GM11168 (cell line): ENCODE results near the gene TESMIN.

Experiments used
- in situ Hi-C: fragments of 300-500 bp; cut with MboI; formaldehyde crosslinking; loops from one replicate; pipeline ENCODE4 v1.12.0; 2022; ENCODE audit warnings: low sequenced_read_pairs; ENCODE audit not compliant: unreplicated experiment

TESMIN gene

DNA sequence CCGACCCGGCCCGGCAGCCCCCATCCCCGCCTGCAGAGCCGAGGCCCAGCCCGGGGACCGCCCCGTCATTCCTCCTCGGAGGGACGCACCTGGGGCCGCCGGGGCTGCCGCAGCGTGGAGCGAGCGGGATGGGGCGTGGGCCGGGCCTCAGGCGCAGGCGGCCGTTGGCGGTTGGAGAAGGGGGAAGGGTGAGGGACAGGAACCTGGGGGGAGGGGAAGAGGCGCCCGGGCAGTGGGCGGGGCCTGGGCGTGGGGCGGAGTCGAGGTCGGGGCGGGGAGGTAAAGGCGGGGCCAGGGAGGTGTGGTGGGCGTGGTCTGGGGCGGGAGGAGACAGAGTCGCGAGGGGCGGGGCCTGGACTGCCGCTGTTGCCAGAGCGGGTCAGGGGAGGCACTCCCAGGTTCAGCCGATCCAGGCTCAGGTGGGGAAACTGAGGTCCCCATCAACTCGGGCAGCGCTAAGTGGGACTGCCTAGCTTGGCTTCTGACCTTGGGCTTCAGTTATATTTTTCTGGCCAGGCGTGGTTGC is at the start of gene TESMIN:
TESMIN (minus strand) TSS at position 190 of the 526 bp plus-strand sequence. CDS start 860 bp downstream, outside the sequence.
- in situ Hi-C loops: no loop called here

GRCh38 chr11:68798221-68798813 is 47.0 kb upstream of the TESMIN start:
- in situ Hi-C loops: no loop called here

DNA sequence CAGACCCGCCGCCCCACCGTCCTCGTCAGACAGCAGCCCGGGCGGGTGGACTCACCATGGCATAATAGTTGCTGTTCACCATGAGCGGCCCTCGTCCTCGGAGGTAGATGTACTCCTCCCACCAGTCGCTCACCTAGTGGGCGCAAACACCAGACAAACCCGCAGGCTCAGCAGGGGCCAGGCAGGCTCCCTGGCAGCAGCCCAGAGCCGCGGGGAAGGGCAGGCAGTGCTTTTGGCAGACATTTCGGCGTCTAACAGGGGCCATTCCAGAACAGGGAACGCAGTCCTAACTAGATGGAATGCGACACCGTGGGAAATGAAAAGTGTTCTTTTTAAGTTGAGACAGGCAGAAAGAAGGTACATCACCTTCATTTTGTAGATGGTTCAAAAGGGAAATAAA is 45.5 kb upstream of the TESMIN start:
- in situ Hi-C loops: no loop called here

- in situ Hi-C loops: no loop called here
These were observed 41.2 kb upstream of the TESMIN start for GRCh38 chr11:68792400-68792966.

GRCh38 chr11:68784653-68785052 is 33.3 kb upstream of the TESMIN start:
- in situ Hi-C loops: no loop called here

DNA sequence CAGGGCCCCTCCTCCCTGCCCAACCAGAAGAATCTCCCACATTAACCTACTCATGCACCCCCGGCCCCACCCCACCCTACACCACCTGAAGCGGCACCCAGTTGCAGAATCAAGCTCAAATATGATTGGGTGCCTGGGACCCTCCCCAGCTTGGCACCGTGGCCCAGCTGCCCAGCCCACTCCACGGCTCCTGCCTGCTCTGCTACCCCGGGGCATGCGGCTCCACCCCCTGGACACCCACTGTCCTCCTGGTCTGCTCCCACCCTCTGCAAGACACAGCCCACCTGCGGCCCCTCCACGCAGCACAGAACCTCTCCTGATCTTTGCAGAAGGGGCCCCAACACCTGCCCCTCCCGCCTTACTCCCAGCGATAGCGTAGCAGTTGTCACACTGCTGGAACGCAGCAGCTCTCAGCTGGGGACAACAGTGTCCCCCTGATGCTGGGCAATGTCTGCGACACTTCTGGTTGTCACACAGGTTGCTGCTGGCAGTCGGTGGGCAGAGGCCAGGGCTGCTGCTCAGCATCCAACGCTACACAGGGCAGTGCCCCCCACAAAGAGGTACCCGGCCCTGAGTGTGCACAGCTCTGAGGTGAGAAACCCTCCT is 32.0 kb upstream of the TESMIN start:
- in situ Hi-C loops: no loop called here

DNA sequence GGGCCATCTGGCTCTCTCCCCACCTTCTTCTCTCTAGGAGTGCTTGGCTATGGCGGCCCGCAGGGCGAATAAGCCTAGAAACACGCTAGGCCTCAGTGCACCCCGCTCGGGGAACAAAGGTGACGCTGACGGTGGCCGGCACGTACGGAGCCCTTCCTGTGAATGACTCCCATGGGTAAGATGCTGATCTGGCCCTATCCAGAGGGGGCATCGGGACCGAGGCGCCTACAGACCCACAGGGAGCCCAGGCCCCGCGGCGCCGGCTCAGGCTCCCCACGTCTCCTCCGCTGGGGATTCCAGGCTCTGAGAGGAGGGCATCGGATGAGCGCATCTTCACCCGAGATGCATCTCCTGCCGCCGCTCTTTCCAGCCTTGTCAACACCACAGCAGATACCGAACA is 31.4 kb upstream of the TESMIN start:
- in situ Hi-C loops: no loop called here

DNA sequence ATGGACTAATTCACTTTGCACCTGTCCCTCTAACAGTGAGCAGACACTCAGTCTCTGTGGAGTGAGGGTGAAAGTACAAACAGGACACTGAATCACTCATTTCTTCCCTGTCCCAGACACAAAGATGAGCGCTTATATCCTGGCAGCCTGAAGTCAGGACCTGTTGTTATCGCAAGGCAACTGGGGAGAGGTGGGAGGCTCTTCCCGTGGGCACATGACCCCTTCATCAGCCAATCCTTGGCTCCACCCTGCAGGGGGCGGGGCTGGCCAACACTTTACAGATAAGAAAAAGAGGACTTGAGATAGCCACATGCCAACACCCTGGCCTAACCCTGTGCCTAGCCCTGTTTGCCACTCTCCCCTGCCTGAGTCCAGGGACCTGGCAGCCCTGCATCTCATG is 29.5 kb upstream of the TESMIN start:
- in situ Hi-C loops: no loop called here

GRCh38 chr11:68778205-68778604 is 26.9 kb upstream of the TESMIN start:
- in situ Hi-C loops: no loop called here

GRCh38 chr11:68776442-68777235 is 25.3 kb upstream of the TESMIN start:
- in situ Hi-C loops: no loop called here

DNA sequence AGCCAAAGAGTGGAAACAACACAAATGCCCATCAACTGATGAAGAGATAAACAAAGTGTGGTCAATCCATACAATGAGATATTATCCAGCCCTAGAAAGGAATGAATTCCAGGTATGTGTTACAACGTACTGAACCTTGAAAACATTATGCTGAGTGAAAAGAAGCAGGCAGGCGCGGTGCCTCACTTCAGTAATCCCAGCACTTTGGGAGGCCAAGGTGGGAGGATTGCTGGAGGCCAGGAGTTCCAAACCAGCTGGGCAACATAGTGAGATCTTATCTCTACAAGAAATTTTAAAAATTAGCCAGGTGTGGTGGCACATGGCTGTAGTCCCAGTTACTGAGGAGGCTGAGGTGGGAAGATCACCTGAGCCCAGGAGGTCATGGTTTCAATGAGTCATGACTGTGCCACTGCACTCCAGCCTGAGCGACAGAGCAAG is 24.6 kb upstream of the TESMIN start:
- in situ Hi-C loops: no loop called here

- in situ Hi-C loops: no loop called here
These were observed 22.9 kb upstream of the TESMIN start for GRCh38 chr11:68774194-68774585.

GRCh38 chr11:68773521-68774193 is 22.3 kb upstream of the TESMIN start:
- in situ Hi-C loops: no loop called here

- in situ Hi-C loops: no loop called here
These were observed 21.6 kb upstream of the TESMIN start for GRCh38 chr11:68772936-68773335.

DNA sequence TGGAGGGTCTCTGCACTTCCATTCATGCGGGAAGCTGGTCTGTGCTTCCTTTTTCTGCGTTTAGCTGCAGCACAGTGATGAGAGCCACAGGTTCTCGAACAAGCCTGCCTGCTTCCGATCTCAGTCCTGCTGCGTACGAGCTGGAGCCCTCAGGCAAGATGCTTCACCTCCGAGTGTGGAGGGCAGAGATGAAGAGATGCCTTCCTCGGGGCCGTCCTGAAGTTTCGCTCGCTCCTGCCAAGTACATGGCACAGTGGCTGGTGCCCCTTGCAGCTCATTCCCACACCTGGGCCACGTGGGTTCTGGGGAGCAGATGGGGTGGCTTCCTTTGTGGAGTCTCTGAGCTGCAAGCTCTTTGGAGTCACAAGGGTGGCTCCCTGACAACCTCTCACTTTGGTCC is 19.5 kb upstream of the TESMIN start:
- in situ Hi-C loops: no loop called here

- in situ Hi-C loops: no loop called here
These were observed 16.4 kb upstream of the TESMIN start for GRCh38 chr11:68767672-68768071.

- in situ Hi-C loops: no loop called here
These were observed 15.5 kb upstream of the TESMIN start for GRCh38 chr11:68766786-68767185.

- in situ Hi-C loops: no loop called here
These were observed 13.4 kb upstream of the TESMIN start for GRCh38 chr11:68764746-68765145.

- in situ Hi-C loops: no loop called here
These were observed 12.8 kb upstream of the TESMIN start for GRCh38 chr11:68763926-68764657.
